ENCODE results near the gene PVALEF.

The PVALEF gene

DNA sequence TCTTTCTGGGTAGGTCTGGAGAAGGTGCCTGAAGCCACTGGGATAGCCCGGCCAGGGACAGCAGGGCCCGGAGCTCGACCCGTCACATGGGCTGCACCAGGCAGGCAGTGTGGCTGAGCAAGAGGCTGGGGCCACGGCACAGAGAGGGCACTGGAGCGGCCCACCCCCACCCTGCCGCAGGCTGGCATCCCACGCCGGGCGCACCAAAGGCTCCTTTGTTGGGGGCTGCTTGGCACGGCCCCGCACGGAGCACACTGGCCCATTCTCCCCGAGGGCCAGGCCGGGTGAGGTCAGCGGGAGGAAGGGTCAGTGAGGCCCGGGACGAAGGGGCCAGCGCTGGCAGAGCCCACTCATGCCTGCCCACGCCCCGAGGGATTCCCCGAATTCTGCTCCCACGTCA, 36.5 kb upstream of the PVALEF start:
- TF ChIP-seq, protein P1, sequence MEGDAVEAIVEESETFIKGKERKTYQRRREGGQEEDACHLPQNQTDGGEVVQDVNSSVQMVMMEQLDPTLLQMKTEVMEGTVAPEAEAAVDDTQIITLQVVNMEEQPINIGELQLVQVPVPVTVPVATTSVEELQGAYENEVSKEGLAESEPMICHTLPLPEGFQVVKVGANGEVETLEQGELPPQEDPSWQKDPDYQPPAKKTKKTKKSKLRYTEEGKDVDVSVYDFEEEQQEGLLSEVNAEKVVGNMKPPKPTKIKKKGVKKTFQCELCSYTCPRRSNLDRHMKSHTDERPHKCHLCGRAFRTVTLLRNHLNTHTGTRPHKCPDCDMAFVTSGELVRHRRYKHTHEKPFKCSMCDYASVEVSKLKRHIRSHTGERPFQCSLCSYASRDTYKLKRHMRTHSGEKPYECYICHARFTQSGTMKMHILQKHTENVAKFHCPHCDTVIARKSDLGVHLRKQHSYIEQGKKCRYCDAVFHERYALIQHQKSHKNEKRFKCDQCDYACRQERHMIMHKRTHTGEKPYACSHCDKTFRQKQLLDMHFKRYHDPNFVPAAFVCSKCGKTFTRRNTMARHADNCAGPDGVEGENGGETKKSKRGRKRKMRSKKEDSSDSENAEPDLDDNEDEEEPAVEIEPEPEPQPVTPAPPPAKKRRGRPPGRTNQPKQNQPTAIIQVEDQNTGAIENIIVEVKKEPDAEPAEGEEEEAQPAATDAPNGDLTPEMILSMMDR (IDR thresholded peaks at IDR 0.05; ENCODE audit: low read depth, low read length, missing control alignments), result no peak
- in situ Hi-C loops (cut with HindIII; ENCODE audit: low sequenced_read_pairs), result no loop called here

DNA sequence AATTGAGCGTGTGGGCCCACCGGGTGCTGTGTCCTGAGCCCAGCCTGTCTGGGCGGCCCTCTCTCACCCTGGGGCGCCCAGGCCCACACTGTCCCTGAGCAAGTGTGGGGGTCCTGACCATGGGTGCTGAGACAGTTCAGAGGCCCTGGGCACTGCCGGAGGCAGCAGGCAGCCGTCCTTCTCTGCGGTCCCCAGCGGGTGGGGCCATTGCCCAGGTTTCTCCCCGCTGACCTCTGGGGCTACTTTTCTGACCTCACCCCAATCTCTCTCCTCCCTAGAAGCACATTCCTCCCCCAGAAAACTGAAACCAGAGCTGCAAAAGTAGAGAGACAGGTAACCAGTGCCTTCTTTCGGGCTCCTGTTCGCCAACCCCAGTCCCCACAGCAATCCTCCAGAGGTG, 36.0 kb upstream of the PVALEF start:
- TF ChIP-seq, protein P1 (IDR thresholded peaks at IDR 0.05; ENCODE audit: low read depth, low read length, missing control alignments), result no peak
- in situ Hi-C loops (cut with HindIII; ENCODE audit: low sequenced_read_pairs), result no loop called here
- H3K4me3 ChIP-seq (ENCODE audit: low read depth, low read length), result no peak overlapping the region
- no peak for DNase-seq (ENCODE audit: low read depth)

More for the DNA sequence above, 36.5 kb upstream of the PVALEF start:
- DNase-seq (ENCODE audit: low read depth), result no peak
- H3K4me3 ChIP-seq (ENCODE audit: low read depth, low read length), result no peak overlapping the region

DNA sequence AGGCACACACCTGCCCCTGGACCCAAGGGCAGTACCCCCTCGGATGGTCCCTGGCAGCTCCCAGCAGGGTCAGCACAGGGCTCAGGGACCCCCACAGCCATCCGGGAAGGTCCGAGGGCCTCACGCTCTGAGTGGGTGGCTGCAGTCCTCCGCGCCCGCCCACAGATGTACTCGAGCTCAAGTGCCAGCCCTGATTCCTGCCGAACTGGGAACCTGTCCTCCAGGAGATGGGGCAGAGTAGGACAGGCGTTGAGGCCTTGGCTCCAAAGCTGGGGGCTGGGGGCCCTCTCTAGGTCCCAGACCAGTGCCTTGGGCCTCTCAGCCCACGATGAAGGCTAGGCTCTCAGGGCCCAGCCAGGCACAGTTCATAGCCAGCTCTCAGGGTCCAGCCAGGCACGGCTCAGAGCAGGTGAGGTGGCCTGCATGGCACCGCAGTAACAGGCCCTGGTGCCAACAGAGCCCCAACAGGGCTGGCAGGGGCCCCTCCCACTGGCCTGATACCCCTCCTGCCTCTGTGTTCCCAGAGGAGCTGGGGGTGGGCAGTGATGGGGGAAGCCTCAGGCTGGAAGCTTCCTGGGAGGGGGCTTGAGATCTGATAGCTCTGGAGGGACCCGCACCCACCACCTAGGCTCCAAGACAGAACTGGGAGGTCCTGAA, 35.5 kb upstream of the PVALEF start:
- in situ Hi-C loops (cut with HindIII; ENCODE audit: low sequenced_read_pairs), result no loop called here
- DNase-seq (ENCODE audit: low read depth), result no peak
- H3K4me3 ChIP-seq (ENCODE audit: low read depth, low read length), result no peak overlapping the region
- TF ChIP-seq, protein P1 (IDR thresholded peaks at IDR 0.05; ENCODE audit: low read depth, low read length, missing control alignments), result no peak

DNA sequence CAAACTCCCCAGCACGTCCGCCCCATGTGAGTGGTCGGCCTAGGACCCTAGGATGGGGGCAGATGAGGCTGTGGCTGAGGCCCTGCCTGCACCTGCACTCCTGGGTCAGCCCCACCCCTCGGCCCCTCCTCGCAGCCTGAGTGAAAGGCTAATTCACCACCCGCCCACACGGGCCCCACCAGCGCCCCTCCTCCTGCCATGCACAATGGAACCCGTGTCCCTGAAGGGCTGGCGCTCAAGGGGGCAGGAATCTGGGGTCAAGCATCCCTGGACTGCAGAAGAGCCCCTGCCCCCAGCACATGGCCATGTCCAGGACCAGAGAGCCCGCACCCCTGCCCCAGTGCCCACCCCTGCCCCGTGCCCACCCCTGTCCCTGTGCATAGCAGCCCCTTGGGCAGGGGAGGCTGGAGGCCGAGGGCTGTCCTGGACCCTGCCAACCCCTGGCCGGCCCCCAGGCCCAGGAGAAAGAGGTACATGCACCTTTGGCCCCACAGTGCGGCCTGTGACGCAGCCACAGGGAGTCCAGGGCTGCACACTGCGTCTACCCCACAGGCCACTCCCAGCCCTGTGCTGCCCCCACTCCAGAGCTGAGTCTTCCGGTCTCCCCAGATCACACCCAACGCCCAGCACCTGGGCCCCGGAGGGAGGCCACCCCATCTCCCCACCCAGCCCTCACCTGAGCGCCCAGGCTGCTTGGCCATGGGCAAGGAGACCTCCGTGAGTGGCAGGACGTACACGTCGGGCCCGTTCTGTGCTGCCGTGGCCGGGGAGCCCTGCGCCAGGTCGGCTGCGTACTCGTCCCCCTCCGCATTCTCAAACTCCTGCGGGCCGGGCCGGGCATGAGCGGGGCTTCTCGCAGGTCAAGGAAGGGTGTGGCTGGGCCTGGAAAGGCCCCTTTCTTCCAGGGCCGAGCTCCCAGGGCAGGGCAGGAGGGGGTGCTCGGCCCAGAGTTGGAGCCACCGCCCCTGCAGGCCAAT, 34.6 kb upstream of the PVALEF start:
- no peak overlapping the region for H3K4me3 ChIP-seq (ENCODE audit: low read depth, low read length)
- TF ChIP-seq, protein P1 (IDR thresholded peaks at IDR 0.05; ENCODE audit: low read depth, low read length, missing control alignments), result no peak
- in situ Hi-C loops (cut with HindIII; ENCODE audit: low sequenced_read_pairs), result no loop called here
- DNase-seq (ENCODE audit: low read depth), result no peak

DNA sequence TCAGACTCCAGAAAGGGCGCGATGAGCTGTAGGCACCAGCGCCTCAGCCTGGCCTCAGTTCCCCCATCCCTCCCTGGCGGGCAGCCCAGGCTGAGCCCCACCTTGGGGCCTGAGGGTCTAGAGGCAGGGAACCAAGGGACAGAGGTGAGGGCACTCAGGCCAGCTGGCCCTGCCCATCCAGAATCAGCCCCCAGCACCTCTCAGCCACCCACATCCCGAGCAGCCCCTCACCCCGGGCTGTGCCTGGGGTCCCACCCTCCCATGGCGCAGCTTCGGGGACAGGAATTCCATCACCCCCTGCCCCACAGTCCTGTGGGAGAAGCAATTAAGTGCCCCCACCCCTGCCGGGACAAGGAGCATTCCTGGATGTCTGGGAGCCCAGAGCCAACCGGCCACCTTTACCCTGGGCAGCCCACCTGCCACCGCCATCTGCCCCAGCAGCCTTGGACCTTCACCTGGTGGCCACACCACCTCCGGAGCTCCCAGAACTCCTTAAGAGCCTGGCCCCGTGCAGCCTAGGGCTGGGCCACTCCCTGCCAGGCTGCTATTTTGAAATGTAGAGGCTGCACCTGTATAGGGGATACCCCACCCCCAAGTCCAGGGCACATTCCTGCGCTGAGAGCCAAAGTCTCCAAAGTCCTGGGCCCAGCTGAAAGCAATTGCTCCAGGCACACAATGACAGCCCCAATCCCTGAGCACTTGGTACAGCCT, 33.7 kb upstream of the PVALEF start:
- TF ChIP-seq, protein P1 (IDR thresholded peaks at IDR 0.05; ENCODE audit: low read depth, low read length, missing control alignments), result no peak
- in situ Hi-C loops (cut with HindIII; ENCODE audit: low sequenced_read_pairs), result no loop called here

DNA sequence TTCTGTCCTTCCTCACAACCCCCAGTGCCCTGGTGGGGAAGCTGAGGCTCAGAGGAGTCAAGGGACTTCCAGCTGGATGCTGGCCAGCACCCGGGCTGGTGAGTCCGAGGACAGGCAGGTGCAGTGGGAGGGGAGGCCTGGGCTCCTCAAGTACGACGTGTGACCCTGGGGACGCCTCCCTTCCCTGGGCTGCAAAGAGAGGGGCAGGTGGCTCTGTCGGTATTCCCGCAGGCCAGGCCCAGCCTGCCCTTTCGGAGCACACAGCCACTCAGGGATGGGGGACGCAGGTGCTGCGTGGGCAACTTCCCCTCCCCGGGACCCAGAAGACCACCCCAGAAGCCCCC, 33.1 kb upstream of the PVALEF start:
- in situ Hi-C loops (cut with HindIII; ENCODE audit: low sequenced_read_pairs), result no loop called here
- TF ChIP-seq, protein P1 (IDR thresholded peaks at IDR 0.05; ENCODE audit: low read depth, low read length, missing control alignments), result no peak
- H3K4me3 ChIP-seq (ENCODE audit: low read depth, low read length), result no peak overlapping the region
- no peak for DNase-seq (ENCODE audit: low read depth)

More for the DNA sequence above, 33.7 kb upstream of the PVALEF start:
- H3K4me3 ChIP-seq (ENCODE audit: low read depth, low read length), result no peak overlapping the region
- no peak for DNase-seq (ENCODE audit: low read depth)

All from astrocyte of the cerebellum (primary cell).